Activated naive CD8-positive, alpha-beta T cell treated with anti-CD3 and anti-CD28 coated beads, Interleukin-2, amount 50 U/mL, for 24 hours (primary cell): Measurements from ENCODE around the gene TECPR1.

Experiments
- ATAC-seq: fragments of 150-1000 bp; cut with Tn5 transposase; one replicate; pipeline ENCODE4 v1.10.0; 2021
- DNase-seq: peaks from one replicate; pipeline ENCODE4 v3.0.0; 2021
- H3K27ac Mint-ChIP-seq: one replicate; pipeline ENCODE4 v1.8.0; 2021; ENCODE audit warnings: mild to moderate bottlenecking, mixed read lengths
- H3K27me3 Mint-ChIP-seq: one replicate; pipeline ENCODE4 v1.8.0; 2021; ENCODE audit warnings: mixed read lengths
- H3K36me3 Mint-ChIP-seq: one replicate; pipeline ENCODE4 v1.8.0; 2021; ENCODE audit warnings: low read depth, mixed read lengths
- H3K4me1 Mint-ChIP-seq: one replicate; pipeline ENCODE4 v1.8.0; 2021; ENCODE audit warnings: mixed read lengths
- H3K4me3 Mint-ChIP-seq: one replicate; pipeline ENCODE4 v1.8.0; 2021; ENCODE audit warnings: mild to moderate bottlenecking, moderate library complexity, mixed read lengths
- H3K9me3 Mint-ChIP-seq: one replicate; pipeline ENCODE4 v1.8.0; 2021; ENCODE audit warnings: mixed read lengths

Gene TECPR1

GRCh38 chr7:98278936-98279335, 26.9 kb upstream of the TECPR1 start:
- no peak overlapping the region for H3K27ac Mint-ChIP-seq
- ATAC-seq, result no peak
- H3K9me3 Mint-ChIP-seq, result no peaks in the 10 kb centered on the region
- no peak for DNase-seq
- H3K4me3 Mint-ChIP-seq, result no peak overlapping the region
- peaks cover 4% of the 10 kb centered on the region for H3K36me3 Mint-ChIP-seq
- H3K27me3 Mint-ChIP-seq, result no peaks in the 10 kb centered on the region
- peaks cover 18% of the 10 kb centered on the region for H3K4me1 Mint-ChIP-seq

DNA sequence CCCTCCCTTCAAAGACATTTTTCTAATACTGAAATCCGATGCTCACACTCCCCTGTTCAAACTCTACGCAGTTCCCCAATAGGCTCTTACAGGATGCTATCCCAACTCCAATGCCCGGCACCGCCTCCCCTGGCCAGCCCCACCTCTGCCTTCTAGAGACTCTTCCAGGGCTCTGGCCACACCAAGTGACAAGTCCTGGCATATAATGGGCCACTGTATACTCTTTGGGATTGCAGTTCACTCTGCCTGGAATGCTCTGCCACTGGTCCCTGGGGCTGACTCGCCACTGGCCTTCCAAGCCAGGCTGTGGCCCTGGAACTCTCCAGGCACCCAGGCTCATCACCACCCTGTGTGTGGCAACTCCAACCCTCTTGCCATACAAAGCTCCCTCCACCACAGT, 26.4 kb upstream of the TECPR1 start:
- Mint-ChIP-seq H3K27me3 (no peaks in the 10 kb centered on the region), H3K4me3 (no peak overlapping the region), H3K4me1 (peaks cover 14% of the 10 kb centered on the region), H3K36me3 (peaks cover 4% of the 10 kb centered on the region), H3K9me3 (no peaks in the 10 kb centered on the region), H3K27ac (no peak overlapping the region)
- ATAC-seq, result no peak
- DNase-seq, result no peak

DNA sequence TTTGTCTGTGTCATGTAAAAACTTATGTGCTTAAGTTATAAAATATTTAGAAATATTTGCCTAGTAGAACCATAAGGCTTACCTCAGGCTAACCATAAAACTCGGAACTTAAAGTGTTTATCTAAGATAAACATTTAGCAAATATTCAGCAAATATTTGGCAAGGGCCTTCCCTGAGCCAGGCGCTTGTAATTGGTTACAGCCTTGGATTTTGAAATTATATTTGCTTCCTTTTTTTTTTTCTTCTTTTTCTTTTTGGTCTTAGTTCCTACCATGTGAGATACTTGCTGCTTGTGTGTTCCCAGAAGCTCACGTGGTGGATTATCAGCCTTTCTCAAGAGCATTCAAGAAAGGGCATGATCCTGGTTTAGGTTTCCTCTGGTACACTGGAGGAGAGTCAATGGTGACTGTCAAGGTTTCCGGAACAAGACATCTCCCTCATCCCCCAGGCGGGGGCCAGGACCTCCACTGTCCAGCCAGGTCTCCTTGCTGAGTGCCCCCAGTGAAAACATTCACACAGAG, 24.3 kb upstream of the TECPR1 start:
- DNase-seq (no peak), ATAC-seq (no peak)
- Mint-ChIP-seq H3K27me3 (no peaks in the 10 kb centered on the region), H3K4me1 (peaks cover 3% of the 10 kb centered on the region), H3K36me3 (no peaks in the 10 kb centered on the region), H3K9me3 (no peaks in the 10 kb centered on the region), H3K27ac (no peak overlapping the region), H3K4me3 (no peak overlapping the region)

- H3K9me3 Mint-ChIP-seq, result no peaks in the 10 kb centered on the region
- ATAC-seq (no peak), DNase-seq (no peak)
- no peaks in the 10 kb centered on the region for H3K27me3 Mint-ChIP-seq
- H3K27ac Mint-ChIP-seq, result no peak overlapping the region
- no peak overlapping the region for H3K4me3 Mint-ChIP-seq
- H3K4me1 Mint-ChIP-seq, result peaks cover 5% of the 10 kb centered on the region
- peaks cover 4% of the 10 kb centered on the region for H3K36me3 Mint-ChIP-seq
Measured at GRCh38 chr7:98267303-98267702, 15.3 kb upstream of the TECPR1 start.

DNA sequence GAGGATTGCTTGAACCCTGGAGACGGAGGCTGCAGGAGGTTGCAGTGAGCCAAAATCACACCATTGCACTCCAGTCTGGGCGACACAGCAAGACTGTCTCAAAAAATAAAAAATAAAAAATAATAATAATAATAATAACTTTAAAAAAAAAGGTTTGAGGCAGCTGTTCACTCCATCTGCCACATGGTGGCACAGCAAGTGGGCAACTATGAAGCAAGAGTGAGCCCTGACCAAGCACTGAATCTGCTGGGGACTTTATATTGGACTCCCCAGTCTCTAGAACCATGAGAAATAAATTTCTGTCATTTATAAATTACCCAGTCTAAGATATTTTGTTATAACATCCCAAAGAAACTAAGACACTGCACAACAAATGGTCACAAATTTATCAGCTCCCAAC, 14.8 kb upstream of the TECPR1 start:
- no peak for ATAC-seq
- DNase-seq, result no peak
- Mint-ChIP-seq H3K4me3 (no peak overlapping the region), H3K9me3 (no peaks in the 10 kb centered on the region), H3K4me1 (peaks cover 5% of the 10 kb centered on the region), H3K27ac (no peak overlapping the region), H3K36me3 (peaks cover 8% of the 10 kb centered on the region), H3K27me3 (no peaks in the 10 kb centered on the region)

GRCh38 chr7:98265841-98266271, 13.8 kb upstream of the TECPR1 start:
- no peaks in the 10 kb centered on the region for H3K27me3 Mint-ChIP-seq
- peaks cover 13% of the 10 kb centered on the region for H3K36me3 Mint-ChIP-seq
- no peak for DNase-seq
- H3K4me1 Mint-ChIP-seq, result peaks cover 5% of the 10 kb centered on the region
- H3K9me3 Mint-ChIP-seq, result no peaks in the 10 kb centered on the region
- no peak overlapping the region for H3K4me3 Mint-ChIP-seq
- H3K27ac Mint-ChIP-seq, result no peak overlapping the region
- ATAC-seq, result peak; percentile 45

DNA sequence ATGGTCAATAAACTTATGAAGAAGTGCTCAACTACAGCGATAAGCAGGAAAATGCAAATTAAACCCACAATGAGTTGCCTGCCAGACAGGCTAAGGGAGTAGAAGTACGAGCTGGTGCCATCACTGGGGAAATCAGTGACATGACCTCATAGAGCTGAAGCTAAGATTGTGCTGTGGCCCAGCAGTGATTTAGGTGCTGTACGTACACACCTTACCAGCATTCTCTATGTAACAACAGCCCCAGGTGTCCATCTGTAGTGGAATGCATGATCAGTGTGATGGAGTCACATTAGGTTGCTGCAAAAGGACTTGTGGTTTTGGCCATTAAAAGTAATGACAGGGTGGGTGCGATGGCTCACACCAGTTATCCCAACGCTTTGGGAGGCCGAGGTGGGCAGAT, 5.7 kb upstream of the TECPR1 start:
- ATAC-seq, result no peak
- H3K36me3 Mint-ChIP-seq, result peaks cover 31% of the 10 kb centered on the region
- no peak overlapping the region for H3K27ac Mint-ChIP-seq
- no peak overlapping the region for H3K4me3 Mint-ChIP-seq
- no peaks in the 10 kb centered on the region for H3K27me3 Mint-ChIP-seq
- H3K9me3 Mint-ChIP-seq, result no peaks in the 10 kb centered on the region
- peaks cover 18% of the 10 kb centered on the region for H3K4me1 Mint-ChIP-seq
- no peak for DNase-seq

DNA sequence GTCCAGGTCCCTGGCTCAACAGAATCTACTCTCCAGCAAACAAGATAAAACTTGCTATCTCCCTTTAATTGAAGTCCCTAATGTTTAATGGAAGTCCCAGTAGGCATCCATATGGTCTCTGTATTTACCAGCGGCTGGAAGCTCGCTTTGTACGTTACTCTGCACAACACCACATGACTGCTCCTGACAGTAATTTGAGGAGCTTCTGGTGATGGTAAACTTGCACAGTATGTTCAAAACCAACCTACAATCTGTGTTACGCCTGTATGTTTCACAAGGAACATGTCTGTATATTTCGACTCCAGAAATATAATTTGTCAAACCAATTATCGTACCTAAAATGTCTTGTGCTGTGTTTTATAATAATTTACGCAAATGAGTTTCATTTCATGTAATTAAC, 4.4 kb upstream of the TECPR1 start:
- ATAC-seq, result no peak
- Mint-ChIP-seq H3K9me3 (no peaks in the 10 kb centered on the region), H3K36me3 (peaks cover 21% of the 10 kb centered on the region), H3K4me3 (no peak overlapping the region), H3K27ac (peak overlapping the region; percentile 46), H3K4me1 (peaks cover 25% of the 10 kb centered on the region), H3K27me3 (no peaks in the 10 kb centered on the region)
- DNase-seq, result no peak

GRCh38 chr7:98254951-98255610, 3.0 kb upstream of the TECPR1 start:
- Mint-ChIP-seq H3K27ac (no peak overlapping the region), H3K4me1 (peaks cover 37% of the 10 kb centered on the region), H3K36me3 (peaks cover 16% of the 10 kb centered on the region)

GRCh38 chr7:98254516-98254915, 2.5 kb upstream of the TECPR1 start:
- Mint-ChIP-seq H3K4me1 (peaks cover 42% of the 10 kb centered on the region), H3K36me3 (peaks cover 17% of the 10 kb centered on the region), H3K9me3 (no peaks in the 10 kb centered on the region), H3K27ac (no peak overlapping the region), H3K27me3 (no peaks in the 10 kb centered on the region), H3K4me3 (no peak overlapping the region)
- DNase-seq, result no peak
- no peak for ATAC-seq

More at GRCh38 chr7:98254951-98255610, 3.0 kb upstream of the TECPR1 start:
- no peaks in the 10 kb centered on the region for H3K9me3 Mint-ChIP-seq
- DNase-seq (no peak), ATAC-seq (no peak)
- H3K27me3 Mint-ChIP-seq, result no peaks in the 10 kb centered on the region
- H3K4me3 Mint-ChIP-seq, result no peak overlapping the region

DNA sequence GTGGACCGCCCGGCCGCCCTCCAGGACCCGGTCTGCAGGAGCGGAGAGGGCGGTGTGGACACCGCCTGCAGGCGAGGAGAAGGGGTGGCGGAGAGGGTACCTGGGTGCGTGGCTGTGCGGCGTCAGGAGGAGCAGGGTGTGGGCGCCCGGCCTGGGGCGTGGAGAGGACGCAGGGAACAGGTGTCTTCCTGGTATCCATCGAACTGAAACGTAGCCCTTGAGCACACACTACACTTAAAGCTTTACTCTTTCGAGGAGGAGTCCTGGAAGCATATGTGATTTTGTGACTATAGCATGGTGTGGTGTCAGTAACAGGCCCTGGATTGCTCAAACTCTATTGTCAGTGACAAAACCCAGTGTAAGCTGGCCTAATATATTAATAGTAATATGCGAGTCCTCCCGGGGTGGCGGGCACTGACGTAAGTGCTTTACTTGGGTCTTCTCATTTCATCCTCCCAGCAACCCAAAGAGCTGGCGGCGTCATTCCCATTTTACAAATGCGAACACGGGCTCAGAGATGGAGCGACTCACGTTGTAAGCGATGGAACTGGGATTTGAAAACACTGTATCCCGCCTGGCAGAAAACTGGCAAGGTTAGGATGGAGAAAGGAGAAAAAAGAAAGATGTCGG, 508 bp upstream of the TECPR1 start:
- peaks cover 52% of the 10 kb centered on the region for H3K4me1 Mint-ChIP-seq
- ATAC-seq (peak; percentile 26), DNase-seq (no peak)
- H3K36me3 Mint-ChIP-seq, result peaks cover 18% of the 10 kb centered on the region
- H3K27me3 Mint-ChIP-seq, result no peaks in the 10 kb centered on the region
- H3K9me3 Mint-ChIP-seq, result no peaks in the 10 kb centered on the region
- H3K4me3 Mint-ChIP-seq, result peak overlapping the region; percentile 96
- H3K27ac Mint-ChIP-seq, result peak overlapping the region; percentile 92

DNA sequence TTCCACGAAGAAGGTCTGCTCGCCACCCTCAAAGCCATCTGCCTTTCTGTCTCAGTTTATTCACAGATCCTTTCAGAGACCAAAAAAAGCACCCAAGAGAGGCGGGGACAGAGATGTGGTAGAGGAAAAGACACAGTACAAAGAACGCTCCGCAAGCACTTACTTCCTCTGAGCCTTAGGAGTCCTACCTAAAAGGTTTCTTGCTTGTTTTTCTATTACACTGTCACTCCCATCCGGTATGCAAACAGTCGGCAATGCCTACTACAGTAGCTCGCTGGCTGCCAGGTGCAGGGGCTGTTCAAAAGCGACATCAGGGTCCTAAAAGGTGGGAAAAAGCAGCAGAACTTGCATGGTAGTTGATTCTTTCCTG, 816 bp downstream of the TECPR1 start:
- no peak for ATAC-seq
- peaks cover 53% of the 10 kb centered on the region for H3K4me1 Mint-ChIP-seq
- no peaks in the 10 kb centered on the region for H3K9me3 Mint-ChIP-seq
- no peaks in the 10 kb centered on the region for H3K27me3 Mint-ChIP-seq
- H3K27ac Mint-ChIP-seq, result peak overlapping the region; percentile 93
- DNase-seq, result peak; percentile 7
- H3K36me3 Mint-ChIP-seq, result peaks cover 10% of the 10 kb centered on the region
- peak overlapping the region; percentile 96 for H3K4me3 Mint-ChIP-seq

DNA sequence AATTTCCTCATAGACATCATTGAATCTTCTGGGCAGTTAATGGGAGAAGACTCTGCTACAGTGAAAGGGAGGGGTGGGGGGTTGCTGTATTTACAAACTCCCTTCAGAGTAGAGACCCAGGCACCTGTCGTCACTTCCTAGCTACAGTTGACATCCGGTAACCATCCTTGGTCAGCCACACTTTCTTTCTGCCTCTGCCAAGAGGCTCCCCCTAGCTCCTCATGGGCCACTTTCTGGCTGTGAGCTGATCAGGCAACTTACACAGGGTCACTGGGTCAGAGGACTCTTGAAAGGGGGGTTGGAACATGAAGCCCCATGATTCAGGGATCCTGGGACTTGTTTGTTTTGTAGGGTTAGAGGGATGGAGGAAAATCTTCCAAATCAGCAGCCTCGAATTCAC, 1.2 kb downstream of the TECPR1 start:
- H3K27ac Mint-ChIP-seq, result peak overlapping the region; percentile 93

GRCh38 chr7:98249106-98249505, 2.9 kb downstream of the TECPR1 start:
- DNase-seq (peak; percentile 4), ATAC-seq (no peak)
- peak overlapping the region; percentile 73 for H3K27ac Mint-ChIP-seq
- peaks cover 43% of the 10 kb centered on the region for H3K4me1 Mint-ChIP-seq
- H3K4me3 Mint-ChIP-seq, result no peak overlapping the region
- no peaks in the 10 kb centered on the region for H3K27me3 Mint-ChIP-seq
- no peaks in the 10 kb centered on the region for H3K9me3 Mint-ChIP-seq
- H3K36me3 Mint-ChIP-seq, result peaks cover 9% of the 10 kb centered on the region

More for the DNA sequence above, 1.2 kb downstream of the TECPR1 start:
- peak; percentile 29 for ATAC-seq
- DNase-seq, result peak; percentile 37
- Mint-ChIP-seq H3K4me3 (peak overlapping the region; percentile 96), H3K4me1 (peaks cover 51% of the 10 kb centered on the region), H3K36me3 (peaks cover 9% of the 10 kb centered on the region), H3K27me3 (no peaks in the 10 kb centered on the region), H3K9me3 (no peaks in the 10 kb centered on the region)

GRCh38 chr7:98248156-98248555, 3.9 kb downstream of the TECPR1 start:
- Mint-ChIP-seq H3K9me3 (no peaks in the 10 kb centered on the region), H3K4me3 (no peak overlapping the region), H3K27ac (peak overlapping the region; percentile 64), H3K4me1 (peaks cover 40% of the 10 kb centered on the region), H3K36me3 (peaks cover 9% of the 10 kb centered on the region), H3K27me3 (no peaks in the 10 kb centered on the region)
- ATAC-seq (no peak), DNase-seq (no peak)
